ENCODE measurements around the gene OVCA2.

Gene OVCA2

GRCh38 chr17:2060681-2061440, 19.0 kb downstream of the OVCA2 start:
- no peak for TF ChIP-seq EZH2 (IDR thresholded peaks at IDR 0.05; ENCODE audit: borderline replicate concordance, low read depth, low read length, severe bottlenecking)
- no peak for TF ChIP-seq CTCF (IDR thresholded peaks at IDR 0.05; ENCODE audit: borderline replicate concordance, extremely low read depth, low read length, poor library complexity, severe bottlenecking)
- Histone ChIP-seq H3K79me2 (ENCODE audit: insufficient read depth, low read length) (no peaks in the 10 kb centered on the region), H3K27ac (ENCODE audit: low read length) (no peak overlapping the region; the same call in 1 of the 2 replicates), H2AFZ (ENCODE audit: low read depth, low read length) (no peak overlapping the region), H3K4me2 (ENCODE audit: insufficient read depth, low read length) (no peak overlapping the region), H3K4me3 (ENCODE audit: low read depth in 1 of 2, low read length in 2 of 2) (no peak overlapping the region), H4K20me1 (ENCODE audit: insufficient read depth, low read length) (peaks cover 6% of the 10 kb centered on the region; the same call in 1 of the 2 replicates), H3K9ac (ENCODE audit: low read depth, low read length) (no peak overlapping the region), H3K36me3 (ENCODE audit: insufficient read depth, low read length) (peaks cover 46% of the 10 kb centered on the region), H3K4me1 (ENCODE audit: insufficient read depth, low read length) (peaks cover 6% of the 10 kb centered on the region), H3K27me3 (ENCODE audit: insufficient read depth, low read length, poor library complexity) (no peaks in the 10 kb centered on the region), H3K9me3 (ENCODE audit: insufficient read depth, low read length, severe bottlenecking) (no peaks in the 10 kb centered on the region)
- DNase-seq (no peak), ATAC-seq (ENCODE audit: insufficient read depth, low read depth) (no peak)

GRCh38 chr17:2061441-2061958, 19.7 kb downstream of the OVCA2 start:
- H3K4me1 ChIP-seq (ENCODE audit: insufficient read depth, low read length) = 0 out of 2 replicates have a peak, but pooled peaks cover 1% of the 10 kb centered on the region
- H2AFZ ChIP-seq (ENCODE audit: low read depth, low read length) = no peak overlapping the region
- ATAC-seq (ENCODE audit: insufficient read depth, low read depth) (no peak), DNase-seq (no peak)
- no peaks in the 10 kb centered on the region for H3K27me3 ChIP-seq (ENCODE audit: insufficient read depth, low read length, poor library complexity)
- H3K4me2 ChIP-seq (ENCODE audit: insufficient read depth, low read length) = no peak overlapping the region
- H3K9ac ChIP-seq (ENCODE audit: low read depth, low read length) = no peak overlapping the region
- H3K27ac ChIP-seq (ENCODE audit: low read length) = no peak overlapping the region
- TF ChIP-seq EZH2 (IDR thresholded peaks at IDR 0.05; ENCODE audit: borderline replicate concordance, low read depth, low read length, severe bottlenecking) (no peak), CTCF (IDR thresholded peaks at IDR 0.05; ENCODE audit: borderline replicate concordance, extremely low read depth, low read length, poor library complexity, severe bottlenecking) (no peak)
- H4K20me1 ChIP-seq (ENCODE audit: insufficient read depth, low read length) = peaks cover 4% of the 10 kb centered on the region; the same call in 1 of the 2 replicates
- no peaks in the 10 kb centered on the region for H3K79me2 ChIP-seq (ENCODE audit: insufficient read depth, low read length)
- peaks cover 52% of the 10 kb centered on the region for H3K36me3 ChIP-seq (ENCODE audit: insufficient read depth, low read length)
- no peaks in the 10 kb centered on the region for H3K9me3 ChIP-seq (ENCODE audit: insufficient read depth, low read length, severe bottlenecking)
- no peak overlapping the region for H3K4me3 ChIP-seq (ENCODE audit: low read depth in 1 of 2, low read length in 2 of 2)

DNA sequence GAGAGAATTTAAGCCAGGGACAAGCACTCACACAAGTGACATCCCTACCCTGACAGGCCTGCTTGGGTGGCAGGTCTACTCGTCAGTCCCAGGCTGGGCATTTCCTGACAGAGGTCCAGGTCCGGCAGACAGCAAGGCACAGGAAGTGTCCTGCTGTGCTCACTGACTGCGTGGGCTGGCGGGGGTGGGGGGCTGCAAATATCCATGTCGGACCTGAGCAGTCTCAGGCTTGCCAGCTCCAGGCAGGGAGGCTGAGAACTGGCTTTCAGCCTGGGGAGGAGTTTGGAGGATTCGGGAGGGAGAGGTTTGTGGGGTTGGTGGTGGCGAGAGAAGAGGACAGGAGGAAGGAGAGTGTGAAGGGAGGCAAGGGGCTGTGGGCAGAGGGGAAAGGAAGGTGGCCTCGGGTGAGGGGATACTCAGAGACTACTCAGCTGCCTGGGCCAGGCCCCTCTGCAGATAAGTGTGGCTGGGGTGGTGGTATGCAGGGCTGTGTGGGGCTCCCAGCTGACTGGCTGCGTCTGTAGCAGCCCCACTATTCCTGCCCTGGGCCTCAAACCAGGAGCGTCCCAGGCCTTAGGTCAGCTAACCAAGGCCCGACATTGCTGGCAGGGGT, 20.9 kb downstream of the OVCA2 start:
- H3K9ac ChIP-seq (ENCODE audit: low read depth, low read length) = no peak overlapping the region
- no peak overlapping the region for H3K4me2 ChIP-seq (ENCODE audit: insufficient read depth, low read length)
- H3K4me1 ChIP-seq (ENCODE audit: insufficient read depth, low read length) = no peaks in the 10 kb centered on the region

More for the DNA sequence above, 20.9 kb downstream of the OVCA2 start:
- Histone ChIP-seq H3K27ac (ENCODE audit: low read length) (no peak overlapping the region), H3K9me3 (ENCODE audit: insufficient read depth, low read length, severe bottlenecking) (no peaks in the 10 kb centered on the region), H3K79me2 (ENCODE audit: insufficient read depth, low read length) (no peaks in the 10 kb centered on the region), H2AFZ (ENCODE audit: low read depth, low read length) (no peak overlapping the region), H3K36me3 (ENCODE audit: insufficient read depth, low read length) (peaks cover 61% of the 10 kb centered on the region), H3K27me3 (ENCODE audit: insufficient read depth, low read length, poor library complexity) (no peaks in the 10 kb centered on the region), H4K20me1 (ENCODE audit: insufficient read depth, low read length) (peaks cover 4% of the 10 kb centered on the region; the same call in 1 of the 2 replicates), H3K4me3 (ENCODE audit: low read depth in 1 of 2, low read length in 2 of 2) (no peak overlapping the region)
- ATAC-seq (ENCODE audit: insufficient read depth, low read depth) (no peak), DNase-seq (no peak)
- TF ChIP-seq EZH2 (IDR thresholded peaks at IDR 0.05; ENCODE audit: borderline replicate concordance, low read depth, low read length, severe bottlenecking) (no peak), CTCF (IDR thresholded peaks at IDR 0.05; ENCODE audit: borderline replicate concordance, extremely low read depth, low read length, poor library complexity, severe bottlenecking) (no peak)

All from DND-41 (cell line).